Body of pancreas (tissue), 4 donors: ENCODE data around the gene AIFM2.

Experiments used
- CTCF ChIP-seq, 7 experiments: fragments of 450-650 bp in 4 of 7; fragments of 200-600 bp in 3 of 7; sonication (generic) in 3 of 7; IDR thresholded peaks; one replicate each; pipeline ENCODE4 v1.5.1; 2016 to 2019; ENCODE audit warnings: antibody characterized with exemption in 7 of 7
- POLR2A ChIP-seq, 3 donors: fragments of 450-650 bp; IDR thresholded peaks; one replicate each; pipeline ENCODE4 v1.6.1; 2016; ENCODE audit warnings: antibody characterized with exemption in 3 of 3, mild to moderate bottlenecking in 2 of 3

- TF ChIP-seq CTCF (IDR thresholded peaks at IDR 0.05) (no peak), POLR2A (IDR thresholded peaks at IDR 0.05) (no peak)
Measured at GRCh38 chr10:70063418-70064098, 69.1 kb downstream of the AIFM2 start.
